K562 (cell line): ENCODE data around the gene FBP1. TPM values are rescaled to one million over a fixed set of nuclear protein-coding genes. Genes with fewer than 3 reads are reported as not detected.

ENCODE experiments used
- IRF2 ChIP-seq: sonication (generic); formaldehyde crosslinking; IDR thresholded peaks from 2 replicates; pipeline ENCODE4 v1.8.1; 2022; ENCODE audit warnings: mild to moderate bottlenecking, missing genetic modification reagents
- KLF10 ChIP-seq: fragments of 250-450 bp; sonication (Bioruptor Pico); IDR thresholded peaks from 2 replicates; pipeline ENCODE4 v1.6.1; 2021; ENCODE audit warnings: matching md5 sums
- MED1 ChIP-seq: sonication (generic); formaldehyde crosslinking; IDR thresholded peaks from 2 replicates; pipeline ENCODE4 v1.8.1; 2023; ENCODE audit warnings: missing genetic modification reagents, borderline replicate concordance
- POLR2A ChIP-seq: fragments of 450-650 bp; conservative IDR thresholded peaks from 2 replicates; pipeline ENCODE4 v1.6.1; 2016
- PRPF4 ChIP-seq: fragments of 200-400 bp; formaldehyde crosslinking; IDR thresholded peaks from one replicate; pipeline ENCODE4 v1.6.1; 2017; ENCODE audit warnings: low read length, low read depth, mild to moderate bottlenecking; ENCODE audit not compliant: insufficient read depth, poor library complexity, severe bottlenecking
- polyA plus RNA-seq, 8 experiments: library from polyadenylated mRNA; depleted of rRNA in 4 of 8; stranded (reverse) in 5 of 8; unstranded in 3 of 8; fragments of >200 nt; fragmentation: Nextera tagmentation in 2 of 8; fragmentation: Illumina TruSeq in 1 of 8; extraction: Ambion mirVana in 2 of 8; extraction: Trizol in 1 of 8; gene quantifications; 2 replicates each; pipeline versions ENCODE4 v1.2.1 to v1.2.3, GENCODE V29; 2011 to 2014; ENCODE audit warnings: inconsistent platforms in 1 of 8, missing spikeins in 1 of 8
- total RNA-seq, 7 experiments: library from RNA; depleted of rRNA in 6 of 7; stranded (reverse); fragments of >200 nt in 6 of 7; fragmentation: Illumina TruSeq in 2 of 7; extraction: Trizol in 2 of 7; gene quantifications; 2 replicates each; pipeline versions ENCODE4 v1.2.1 to v1.2.3, GENCODE V29; 2011 to 2021; ENCODE audit warnings: low replicate concordance in 1 of 7
- TF ChIP-seq, protein P1 (sequence below): sonication (generic); formaldehyde crosslinking; IDR thresholded peaks from 2 replicates; pipeline ENCODE4 v1.8.0; 2022; ENCODE audit warnings: mild to moderate bottlenecking, missing genetic modification reagents
- TF ChIP-seq, protein P2 (sequence below): fragments of 200-400 bp; formaldehyde crosslinking; IDR thresholded peaks from 2 replicates; pipeline ENCODE4 v1.6.1; 2017; ENCODE audit warnings: mild to moderate bottlenecking, low read depth, low read length, moderate library complexity
- TF ChIP-seq, protein P3 (sequence below): sonication (generic); formaldehyde crosslinking; IDR thresholded peaks from 2 replicates; pipeline ENCODE4 v1.8.0; 2023; ENCODE audit warnings: mild to moderate bottlenecking, missing genetic modification reagents

The FBP1 gene
- total and polyA plus RNA-seq, 9 of the 15 experiments (the other 6 are each of a cell fraction or from before 2014, with no cell fraction given): 0.24 TPM; not detected in 8

DNA sequence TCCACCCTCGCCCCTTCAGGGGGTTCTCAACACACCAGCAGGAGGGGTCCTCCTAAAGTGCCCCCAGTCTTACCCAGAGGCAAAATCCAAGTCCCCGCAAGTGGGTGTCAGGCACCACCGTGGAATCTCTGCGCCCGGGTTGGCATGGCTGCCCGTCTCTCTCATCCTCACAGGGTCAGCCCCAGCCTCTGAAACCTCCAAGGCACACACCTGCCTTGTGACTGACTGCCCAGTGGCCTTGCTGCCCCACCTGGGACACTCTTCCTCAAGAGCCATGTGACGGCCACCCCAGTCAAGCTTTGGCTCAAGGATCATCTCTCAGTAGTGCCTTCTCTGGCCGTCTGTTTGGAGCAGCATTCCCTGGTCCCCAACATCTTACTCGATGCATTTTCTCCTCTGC is 50.6 kb downstream of the FBP1 start (continued):
- TF ChIP-seq, protein P1, sequence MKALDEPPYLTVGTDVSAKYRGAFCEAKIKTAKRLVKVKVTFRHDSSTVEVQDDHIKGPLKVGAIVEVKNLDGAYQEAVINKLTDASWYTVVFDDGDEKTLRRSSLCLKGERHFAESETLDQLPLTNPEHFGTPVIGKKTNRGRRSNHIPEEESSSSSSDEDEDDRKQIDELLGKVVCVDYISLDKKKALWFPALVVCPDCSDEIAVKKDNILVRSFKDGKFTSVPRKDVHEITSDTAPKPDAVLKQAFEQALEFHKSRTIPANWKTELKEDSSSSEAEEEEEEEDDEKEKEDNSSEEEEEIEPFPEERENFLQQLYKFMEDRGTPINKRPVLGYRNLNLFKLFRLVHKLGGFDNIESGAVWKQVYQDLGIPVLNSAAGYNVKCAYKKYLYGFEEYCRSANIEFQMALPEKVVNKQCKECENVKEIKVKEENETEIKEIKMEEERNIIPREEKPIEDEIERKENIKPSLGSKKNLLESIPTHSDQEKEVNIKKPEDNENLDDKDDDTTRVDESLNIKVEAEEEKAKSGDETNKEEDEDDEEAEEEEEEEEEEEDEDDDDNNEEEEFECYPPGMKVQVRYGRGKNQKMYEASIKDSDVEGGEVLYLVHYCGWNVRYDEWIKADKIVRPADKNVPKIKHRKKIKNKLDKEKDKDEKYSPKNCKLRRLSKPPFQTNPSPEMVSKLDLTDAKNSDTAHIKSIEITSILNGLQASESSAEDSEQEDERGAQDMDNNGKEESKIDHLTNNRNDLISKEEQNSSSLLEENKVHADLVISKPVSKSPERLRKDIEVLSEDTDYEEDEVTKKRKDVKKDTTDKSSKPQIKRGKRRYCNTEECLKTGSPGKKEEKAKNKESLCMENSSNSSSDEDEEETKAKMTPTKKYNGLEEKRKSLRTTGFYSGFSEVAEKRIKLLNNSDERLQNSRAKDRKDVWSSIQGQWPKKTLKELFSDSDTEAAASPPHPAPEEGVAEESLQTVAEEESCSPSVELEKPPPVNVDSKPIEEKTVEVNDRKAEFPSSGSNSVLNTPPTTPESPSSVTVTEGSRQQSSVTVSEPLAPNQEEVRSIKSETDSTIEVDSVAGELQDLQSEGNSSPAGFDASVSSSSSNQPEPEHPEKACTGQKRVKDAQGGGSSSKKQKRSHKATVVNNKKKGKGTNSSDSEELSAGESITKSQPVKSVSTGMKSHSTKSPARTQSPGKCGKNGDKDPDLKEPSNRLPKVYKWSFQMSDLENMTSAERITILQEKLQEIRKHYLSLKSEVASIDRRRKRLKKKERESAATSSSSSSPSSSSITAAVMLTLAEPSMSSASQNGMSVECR (CRISPR knock-in tag): no peak
- TF ChIP-seq KLF10 (CRISPR knock-in tag) (no peak), MED1 (CRISPR knock-in tag) (no peak), POLR2A (no peak), PRPF4 (no peak), IRF2 (CRISPR knock-in tag) (no peak)
- TF ChIP-seq, protein P2, sequence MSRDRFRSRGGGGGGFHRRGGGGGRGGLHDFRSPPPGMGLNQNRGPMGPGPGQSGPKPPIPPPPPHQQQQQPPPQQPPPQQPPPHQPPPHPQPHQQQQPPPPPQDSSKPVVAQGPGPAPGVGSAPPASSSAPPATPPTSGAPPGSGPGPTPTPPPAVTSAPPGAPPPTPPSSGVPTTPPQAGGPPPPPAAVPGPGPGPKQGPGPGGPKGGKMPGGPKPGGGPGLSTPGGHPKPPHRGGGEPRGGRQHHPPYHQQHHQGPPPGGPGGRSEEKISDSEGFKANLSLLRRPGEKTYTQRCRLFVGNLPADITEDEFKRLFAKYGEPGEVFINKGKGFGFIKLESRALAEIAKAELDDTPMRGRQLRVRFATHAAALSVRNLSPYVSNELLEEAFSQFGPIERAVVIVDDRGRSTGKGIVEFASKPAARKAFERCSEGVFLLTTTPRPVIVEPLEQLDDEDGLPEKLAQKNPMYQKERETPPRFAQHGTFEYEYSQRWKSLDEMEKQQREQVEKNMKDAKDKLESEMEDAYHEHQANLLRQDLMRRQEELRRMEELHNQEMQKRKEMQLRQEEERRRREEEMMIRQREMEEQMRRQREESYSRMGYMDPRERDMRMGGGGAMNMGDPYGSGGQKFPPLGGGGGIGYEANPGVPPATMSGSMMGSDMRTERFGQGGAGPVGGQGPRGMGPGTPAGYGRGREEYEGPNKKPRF: no peak
- TF ChIP-seq, protein P3, sequence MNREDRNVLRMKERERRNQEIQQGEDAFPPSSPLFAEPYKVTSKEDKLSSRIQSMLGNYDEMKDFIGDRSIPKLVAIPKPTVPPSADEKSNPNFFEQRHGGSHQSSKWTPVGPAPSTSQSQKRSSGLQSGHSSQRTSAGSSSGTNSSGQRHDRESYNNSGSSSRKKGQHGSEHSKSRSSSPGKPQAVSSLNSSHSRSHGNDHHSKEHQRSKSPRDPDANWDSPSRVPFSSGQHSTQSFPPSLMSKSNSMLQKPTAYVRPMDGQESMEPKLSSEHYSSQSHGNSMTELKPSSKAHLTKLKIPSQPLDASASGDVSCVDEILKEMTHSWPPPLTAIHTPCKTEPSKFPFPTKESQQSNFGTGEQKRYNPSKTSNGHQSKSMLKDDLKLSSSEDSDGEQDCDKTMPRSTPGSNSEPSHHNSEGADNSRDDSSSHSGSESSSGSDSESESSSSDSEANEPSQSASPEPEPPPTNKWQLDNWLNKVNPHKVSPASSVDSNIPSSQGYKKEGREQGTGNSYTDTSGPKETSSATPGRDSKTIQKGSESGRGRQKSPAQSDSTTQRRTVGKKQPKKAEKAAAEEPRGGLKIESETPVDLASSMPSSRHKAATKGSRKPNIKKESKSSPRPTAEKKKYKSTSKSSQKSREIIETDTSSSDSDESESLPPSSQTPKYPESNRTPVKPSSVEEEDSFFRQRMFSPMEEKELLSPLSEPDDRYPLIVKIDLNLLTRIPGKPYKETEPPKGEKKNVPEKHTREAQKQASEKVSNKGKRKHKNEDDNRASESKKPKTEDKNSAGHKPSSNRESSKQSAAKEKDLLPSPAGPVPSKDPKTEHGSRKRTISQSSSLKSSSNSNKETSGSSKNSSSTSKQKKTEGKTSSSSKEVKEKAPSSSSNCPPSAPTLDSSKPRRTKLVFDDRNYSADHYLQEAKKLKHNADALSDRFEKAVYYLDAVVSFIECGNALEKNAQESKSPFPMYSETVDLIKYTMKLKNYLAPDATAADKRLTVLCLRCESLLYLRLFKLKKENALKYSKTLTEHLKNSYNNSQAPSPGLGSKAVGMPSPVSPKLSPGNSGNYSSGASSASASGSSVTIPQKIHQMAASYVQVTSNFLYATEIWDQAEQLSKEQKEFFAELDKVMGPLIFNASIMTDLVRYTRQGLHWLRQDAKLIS (CRISPR knock-in tag): no peak
- TF ChIP-seq, all 486 proteins: peak for 0
